Measurements from ENCODE around the gene PPIG. TPM values are rescaled to one million over a fixed set of nuclear protein-coding genes. Genes with fewer than 3 reads are reported as not detected.

Gene PPIG
- total and polyA plus RNA-seq, 2 of the 4 experiments (the other 2 are of a cell fraction), result 10.4 to 16.7 TPM

GRCh38 chr2:169599568-169599967 lies 15.4 kb downstream of the PPIG start:
- no peak overlapping the region for H3K9ac ChIP-seq (ENCODE audit: low read depth, low read length)
- intact Hi-C loops (cut with micrococcal nuclease), result no loop called here
- no peak overlapping the region for H3K56ac ChIP-seq (ENCODE audit: extremely low read depth, insufficient read depth, low read length)
- no peak overlapping the region for H4K91ac ChIP-seq (ENCODE audit: insufficient read depth, low read depth, low read length)
- ChIA-PET POLR2A (ENCODE audit: unreplicated experiment) (no interaction called here), CTCF (interaction anchor here (0.6 to 0.7 kb wide), 2 partner anchors 150 to 271 kb away, joined by 3 to 6 read pairs; no protein-coding TSS in a partner anchor)
- H4K20me1 ChIP-seq (ENCODE audit: insufficient read depth, low read length), result peaks cover 27% of the 10 kb centered on the region
- no TSS peak for BruUV-seq (replicated peaks)
- no peaks in the 10 kb centered on the region for H3K4me1 ChIP-seq (ENCODE audit: control insufficient read depth, insufficient read depth, low read length)
- H2AFZ ChIP-seq (replicated peaks; ENCODE audit: low read length, poor library complexity), result no peak overlapping the region
- H3K18ac ChIP-seq (ENCODE audit: low read depth, low read length), result no peak overlapping the region
- H2BK5ac ChIP-seq (ENCODE audit: low read depth, low read length, poor library complexity, severe bottlenecking), result no peak overlapping the region
- H3K4me2 ChIP-seq (ENCODE audit: low read depth, low read length), result no peak overlapping the region
- ATAC-seq (ENCODE audit: low read depth) (no peak), DNase-seq (no peak)
- no peak for TF ChIP-seq CEBPB (IDR thresholded peaks at IDR 0.05; ENCODE audit: low read depth, low read length)
- no peak for TF ChIP-seq NFE2L2 (IDR thresholded peaks at IDR 0.05; ENCODE audit: low read depth, low read length)
- TF ChIP-seq BHLHE40 (IDR thresholded peaks at IDR 0.05; ENCODE audit: low read depth, low read length), result no peak
- no peak for TF ChIP-seq MAZ (IDR thresholded peaks at IDR 0.05; ENCODE audit: borderline replicate concordance, low read depth, low read length)
- TF ChIP-seq SMC3 (IDR thresholded peaks at IDR 0.05; ENCODE audit: low read depth, low read length), result no peak
- no peak for TF ChIP-seq MAFK (IDR thresholded peaks at IDR 0.05; ENCODE audit: low read depth, low read length)
- TF ChIP-seq, protein P1, sequence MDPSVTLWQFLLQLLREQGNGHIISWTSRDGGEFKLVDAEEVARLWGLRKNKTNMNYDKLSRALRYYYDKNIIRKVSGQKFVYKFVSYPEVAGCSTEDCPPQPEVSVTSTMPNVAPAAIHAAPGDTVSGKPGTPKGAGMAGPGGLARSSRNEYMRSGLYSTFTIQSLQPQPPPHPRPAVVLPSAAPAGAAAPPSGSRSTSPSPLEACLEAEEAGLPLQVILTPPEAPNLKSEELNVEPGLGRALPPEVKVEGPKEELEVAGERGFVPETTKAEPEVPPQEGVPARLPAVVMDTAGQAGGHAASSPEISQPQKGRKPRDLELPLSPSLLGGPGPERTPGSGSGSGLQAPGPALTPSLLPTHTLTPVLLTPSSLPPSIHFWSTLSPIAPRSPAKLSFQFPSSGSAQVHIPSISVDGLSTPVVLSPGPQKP (IDR thresholded peaks at IDR 0.05; ENCODE audit: borderline replicate concordance, low read depth, low read length), result no peak
- no peak for TF ChIP-seq POLR2A (IDR thresholded peaks at IDR 0.05; ENCODE audit: low read depth, low read length)
- TF ChIP-seq CTCF (conservative IDR thresholded peaks at IDR 0.05; ENCODE audit: low read depth, low read length), result no peak
- TF ChIP-seq MXI1 (IDR thresholded peaks at IDR 0.05; ENCODE audit: borderline replicate concordance, low read depth, low read length), result no peak
- no peak for TF ChIP-seq RCOR1 (IDR thresholded peaks at IDR 0.05; ENCODE audit: insufficient replicate concordance, low read length)
- TF ChIP-seq CHD1 (IDR thresholded peaks at IDR 0.05; ENCODE audit: low read depth, low read length), result no peak
- TF ChIP-seq FOS (IDR thresholded peaks at IDR 0.05; ENCODE audit: low read depth, low read length), result no peak
- TF ChIP-seq, protein P2, sequence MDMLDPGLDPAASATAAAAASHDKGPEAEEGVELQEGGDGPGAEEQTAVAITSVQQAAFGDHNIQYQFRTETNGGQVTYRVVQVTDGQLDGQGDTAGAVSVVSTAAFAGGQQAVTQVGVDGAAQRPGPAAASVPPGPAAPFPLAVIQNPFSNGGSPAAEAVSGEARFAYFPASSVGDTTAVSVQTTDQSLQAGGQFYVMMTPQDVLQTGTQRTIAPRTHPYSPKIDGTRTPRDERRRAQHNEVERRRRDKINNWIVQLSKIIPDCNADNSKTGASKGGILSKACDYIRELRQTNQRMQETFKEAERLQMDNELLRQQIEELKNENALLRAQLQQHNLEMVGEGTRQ (IDR thresholded peaks at IDR 0.05; ENCODE audit: low read depth, low read length), result no peak
- TF ChIP-seq RFX5 (IDR thresholded peaks at IDR 0.05; ENCODE audit: low read depth, low read length), result no peak
- no peak for TF ChIP-seq RAD21 (IDR thresholded peaks at IDR 0.05; ENCODE audit: low read length)
- H2BK15ac ChIP-seq (ENCODE audit: low read depth, low read length), result no peak overlapping the region
- peaks cover 2% of the 10 kb centered on the region; the same call in 1 of the 2 replicates for H3K36me3 ChIP-seq (ENCODE audit: control insufficient read depth, insufficient read depth, low read length)
- H2AK5ac ChIP-seq (ENCODE audit: low read depth, low read length), result no peak overlapping the region
- no peak overlapping the region for H2BK120ac ChIP-seq (ENCODE audit: low read depth, low read length)
- dilution Hi-C loops (cut with HindIII; ENCODE audit: low sequenced_read_pairs, unreplicated experiment), result no loop called here
- no peak overlapping the region for H3K23ac ChIP-seq (ENCODE audit: low read depth, low read length)
- peaks cover 8 to 28% of the 10 kb centered on the region in 2 experiments for H3K79me1 ChIP-seq (ENCODE audit: low read depth in 1 of 2, low read length in 2 of 2)
- no peak overlapping the region for H3K27ac ChIP-seq (ENCODE audit: insufficient read depth, low read length)
- no peaks in the 10 kb centered on the region for H3K27me3 ChIP-seq (ENCODE audit: control insufficient read depth, insufficient read depth, low read length)
- H3K14ac ChIP-seq (replicated peaks; ENCODE audit: low read depth, low read length), result no peak overlapping the region
- no peak overlapping the region for H2BK20ac ChIP-seq (ENCODE audit: low read depth, low read length)
- H4K5ac ChIP-seq (ENCODE audit: low read depth, low read length), result no peak overlapping the region
- H3K4ac ChIP-seq (ENCODE audit: low read depth, low read length), result no peak overlapping the region
- H3K9me1 ChIP-seq (ENCODE audit: insufficient read depth, low read length), result 0 out of 2 replicates have a peak, but pooled peaks cover 3% of the 10 kb centered on the region
- no peak overlapping the region for H4K8ac ChIP-seq (ENCODE audit: low read depth in 2 of 2, low read length in 2 of 2)
- H3K4me3 ChIP-seq (ENCODE audit: insufficient read depth, low read depth, low read length), result no peak overlapping the region
- H3K9me3 ChIP-seq (ENCODE audit: control insufficient read depth, insufficient read depth, low read length), result no peaks in the 10 kb centered on the region
- in situ Hi-C loops (cut with MboI; ENCODE audit: low sequenced_read_pairs), result no loop called here
- H2AK9ac ChIP-seq (replicated peaks; ENCODE audit: low read depth, low read length, poor library complexity), result no peak overlapping the region
